GM10266 (cell line): Measurements from ENCODE around the gene TOMM40.

Experiments used
- DNase-seq: peaks from one replicate; pipeline ENCODE4 v3.0.0; 2012; ENCODE audit errors: extremely low spot score
- CTCF ChIP-seq: IDR thresholded peaks from 2 replicates; pipeline ENCODE4 v1.5.1; 2012; ENCODE audit warnings: mild to moderate bottlenecking, low read depth; ENCODE audit not compliant: control insufficient read depth, insufficient read depth; ENCODE audit errors: missing control alignments

The TOMM40 gene

GRCh38 chr19:44848036-44848811, 42.8 kb upstream of the TOMM40 start:
- DNase-seq = no peak
- TF ChIP-seq CTCF = no peak

GRCh38 chr19:44848812-44849447, 42.1 kb upstream of the TOMM40 start:
- no peak for TF ChIP-seq CTCF
- DNase-seq = no peak

- no peak for DNase-seq
- no peak for TF ChIP-seq CTCF
Measured at GRCh38 chr19:44850641-44851109, 40.4 kb upstream of the TOMM40 start.

DNA sequence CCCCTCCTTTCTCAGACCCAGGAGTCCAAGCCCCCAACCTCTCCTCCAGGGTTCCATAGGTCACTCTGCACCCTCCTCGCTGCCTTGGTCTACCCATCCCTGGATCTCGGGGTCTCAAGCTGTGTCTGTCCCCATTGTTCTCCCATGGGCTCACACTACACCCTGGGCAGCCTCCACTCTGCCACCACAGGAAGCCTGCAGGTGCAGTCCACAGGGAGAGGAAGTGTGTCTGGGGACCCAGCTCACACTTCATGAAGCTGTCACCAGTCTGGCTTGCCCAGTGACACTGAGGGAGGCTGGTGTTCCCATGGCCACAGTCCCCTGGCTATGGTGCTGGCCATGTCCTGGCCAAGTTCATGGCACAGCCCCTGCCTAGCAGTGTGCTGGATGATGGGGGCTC, 39.6 kb upstream of the TOMM40 start:
- DNase-seq = no peak
- TF ChIP-seq CTCF = no peak

DNA sequence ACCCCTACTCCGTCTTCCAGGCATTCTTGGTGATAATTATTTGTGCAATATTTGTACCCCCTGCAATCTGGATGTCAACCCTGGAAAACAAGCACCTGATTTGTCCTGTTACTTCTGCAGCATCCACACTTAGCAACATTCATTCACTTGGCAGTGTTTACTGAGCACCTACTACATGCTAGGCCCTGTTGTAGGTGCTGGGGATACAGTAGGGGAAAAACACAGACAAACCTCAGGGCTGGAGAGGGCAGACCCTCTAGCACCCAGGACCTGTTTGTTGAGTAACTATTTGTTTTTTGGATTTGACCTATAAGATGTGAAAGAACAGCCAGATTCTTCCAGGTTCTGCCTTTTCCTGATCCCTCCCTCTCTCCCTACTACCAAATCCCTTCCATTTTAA, 35.4 kb upstream of the TOMM40 start:
- DNase-seq = no peak
- TF ChIP-seq CTCF = no peak

DNA sequence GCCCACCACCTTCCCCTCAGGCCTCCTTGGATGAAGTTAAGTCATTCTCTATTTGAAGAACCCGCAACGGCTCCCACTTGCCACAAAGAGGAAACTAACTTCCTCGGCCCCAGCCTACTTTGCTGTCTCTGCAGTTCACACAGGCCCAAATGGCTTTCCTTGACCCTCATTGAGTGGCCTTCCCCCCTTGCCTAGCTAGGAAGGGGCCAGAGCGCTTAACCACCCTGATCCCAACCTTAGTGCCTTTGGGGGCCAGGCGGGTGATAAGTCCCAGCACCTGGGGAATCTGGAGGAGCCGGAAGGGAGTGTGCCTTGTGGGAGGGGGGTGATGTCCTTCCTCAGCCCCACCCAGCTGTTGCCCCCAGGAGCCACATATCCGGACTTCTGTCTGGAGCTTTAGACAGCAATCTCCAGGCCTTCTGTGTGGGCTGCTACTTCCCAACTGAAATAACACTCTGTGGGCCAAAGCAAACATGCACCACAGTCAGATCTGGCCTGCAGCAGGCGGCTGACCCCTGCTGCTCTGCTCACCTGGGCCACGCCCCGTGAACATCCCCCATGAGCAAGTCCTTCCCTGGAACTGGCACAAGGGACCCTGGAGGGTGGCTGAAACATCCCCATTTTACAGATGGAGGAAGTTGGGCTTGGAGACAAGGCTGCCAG, 34.5 kb upstream of the TOMM40 start:
- no peak for TF ChIP-seq CTCF
- DNase-seq = no peak
